NK-92 treated with Interleukin-12 subunit alpha and Interleukin-12 subunit beta, amount 100 ng/mL, for 24 hours (cell line): ENCODE measurements around the gene PARD3B.

Experiments
- DNase-seq: peaks from one replicate; lab custom pipeline; 2025; lab: John Stamatoyannopoulos, UW

Gene PARD3B

GRCh38 chr2:205273627-205274026 lies 728.4 kb downstream of the PARD3B start:
- DNase-seq, result no peak

GRCh38 chr2:205274801-205275200 lies 729.5 kb downstream of the PARD3B start:
- no peak for DNase-seq

GRCh38 chr2:205276116-205276777 lies 731.0 kb downstream of the PARD3B start:
- no peak for DNase-seq

GRCh38 chr2:205280596-205281236 lies 735.4 kb downstream of the PARD3B start:
- DNase-seq, result no peak

- no peak for DNase-seq
Measured at GRCh38 chr2:205283736-205284270, 738.5 kb downstream of the PARD3B start.

- DNase-seq, result no peak
Measured at GRCh38 chr2:205284334-205284733, 739.1 kb downstream of the PARD3B start.

- DNase-seq, result no peak
Measured at GRCh38 chr2:205287316-205287715, 742.0 kb downstream of the PARD3B start.

GRCh38 chr2:205288686-205289085 lies 743.4 kb downstream of the PARD3B start:
- no peak for DNase-seq

GRCh38 chr2:205290299-205290698 lies 745.0 kb downstream of the PARD3B start:
- no peak for DNase-seq

- no peak for DNase-seq
Measured at GRCh38 chr2:205292665-205293295, 747.5 kb downstream of the PARD3B start.

- DNase-seq, result no peak
Measured at GRCh38 chr2:205293559-205293958, 748.3 kb downstream of the PARD3B start.

- no peak for DNase-seq
Measured at GRCh38 chr2:205296959-205297358, 751.7 kb downstream of the PARD3B start.

GRCh38 chr2:205297368-205297767 lies 752.1 kb downstream of the PARD3B start:
- no peak for DNase-seq

- DNase-seq, result no peak
Measured at GRCh38 chr2:205297846-205298245, 752.6 kb downstream of the PARD3B start.

GRCh38 chr2:205311201-205311600 lies 765.9 kb downstream of the PARD3B start:
- DNase-seq, result no peak

- DNase-seq, result no peak
Measured at GRCh38 chr2:205321231-205321630, 776.0 kb downstream of the PARD3B start.

- DNase-seq, result no peak
Measured at GRCh38 chr2:205323929-205324328, 778.7 kb downstream of the PARD3B start.

- DNase-seq, result no peak
Measured at GRCh38 chr2:205324355-205324754, 779.1 kb downstream of the PARD3B start.

- no peak for DNase-seq
Measured at GRCh38 chr2:205333351-205333750, 788.1 kb downstream of the PARD3B start.

GRCh38 chr2:205337274-205337673 lies 792.0 kb downstream of the PARD3B start:
- DNase-seq, result no peak

GRCh38 chr2:205338156-205338555 lies 792.9 kb downstream of the PARD3B start:
- DNase-seq, result no peak

GRCh38 chr2:205343103-205343502 lies 797.8 kb downstream of the PARD3B start:
- no peak for DNase-seq

GRCh38 chr2:205346649-205347048 lies 801.4 kb downstream of the PARD3B start:
- no peak for DNase-seq
